Hepatic stellate cell (primary cell): ENCODE data around the gene PADI2.

ENCODE experiments used
- DNase-seq: peaks from one replicate; pipeline ENCODE4 v3.0.0; 2011; ENCODE audit warnings: low spot score

The PADI2 gene

DNA sequence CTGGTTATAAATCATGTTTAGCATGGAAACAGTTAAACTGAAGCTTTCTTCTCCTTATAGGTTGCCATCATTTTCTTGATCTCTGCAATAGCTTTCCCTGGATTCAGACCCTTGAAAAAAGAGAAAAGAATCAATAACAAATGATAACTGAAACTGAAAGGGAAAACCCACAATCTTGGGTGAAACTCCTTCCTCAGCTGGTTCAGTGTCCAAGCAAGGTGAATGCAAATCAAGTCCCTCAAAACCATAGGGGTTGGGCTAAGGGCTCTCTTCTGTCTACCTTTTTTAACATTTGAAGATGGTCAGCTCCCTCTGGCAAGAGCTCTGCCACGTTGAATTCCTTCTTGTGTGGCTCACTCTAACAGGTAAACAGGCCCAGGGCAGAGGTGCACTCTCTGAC, 100.4 kb downstream of the PADI2 start:
- no peak for DNase-seq

DNA sequence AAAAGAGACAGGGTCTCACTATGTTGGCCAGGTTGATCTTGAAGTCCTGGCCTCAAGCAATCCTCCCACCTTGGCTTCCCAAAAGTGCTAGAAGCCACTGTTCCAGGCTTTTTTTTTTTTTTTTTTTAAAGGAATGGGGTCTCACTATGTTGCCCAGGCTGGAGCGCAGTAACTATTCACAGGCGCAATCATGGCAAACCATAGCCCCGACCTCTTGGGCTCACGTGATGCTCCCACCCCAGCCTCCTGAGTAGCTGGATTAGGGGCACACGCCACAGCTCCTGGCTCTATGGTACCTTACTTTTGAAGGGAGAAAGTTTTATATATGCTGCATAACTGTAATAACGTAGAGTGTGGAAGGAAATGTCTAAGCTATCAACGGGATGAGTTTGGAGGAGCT, 101.8 kb downstream of the PADI2 start:
- DNase-seq: no peak
